ENCODE results near the gene TMX2.

GRCh38 chr11:57699813-57700212, 12.6 kb upstream of the TMX2 start:
- TF ChIP-seq CTCF (IDR thresholded peaks at IDR 0.05) (no peak), POLR2A (IDR thresholded peaks at IDR 0.05) (no peak)

Measured in gastroesophageal sphincter (tissue), 3 donors.